Activated CD8-positive, alpha-beta memory T cell treated with anti-CD3 and anti-CD28 coated beads, Interleukin-2, amount 50 U/mL, for 24 hours (primary cell): ENCODE data around the gene RAB15.

Experiments
- DNase-seq: peaks from one replicate; pipeline ENCODE4 v3.0.0-alpha.2; 2020; ENCODE audit errors: extremely low read depth

The RAB15 gene

GRCh38 chr14:64990296-64990695 is 18.2 kb upstream of the RAB15 start:
- DNase-seq = no peak

DNA sequence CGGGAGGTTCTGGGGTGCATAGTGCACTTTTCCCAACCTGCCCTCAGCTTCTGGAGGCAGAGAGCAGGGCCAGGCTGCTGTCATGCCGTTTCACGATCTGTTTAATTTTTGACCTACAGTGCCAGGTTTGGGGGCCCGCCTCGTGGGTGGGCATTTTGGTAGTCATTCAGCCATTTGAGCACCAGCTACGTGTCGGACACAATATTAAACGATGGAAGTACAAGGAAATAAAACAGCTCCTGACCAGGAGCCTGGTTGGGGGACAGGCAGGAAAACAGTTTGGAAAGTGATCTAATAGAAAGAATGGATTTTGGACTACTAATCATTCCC is 15.3 kb upstream of the RAB15 start:
- DNase-seq = no peak

- DNase-seq = peak; percentile 89
These were observed 14.7 kb upstream of the RAB15 start, which contains the start of gene FNTB for GRCh38 chr14:64986648-64987437. Gene FNTB, plus strand, starts transcription at chr14:64986895. Its CDS starts 59 bp downstream, at chr14:64986954.

GRCh38 chr14:64983439-64984310 is 11.5 kb upstream of the RAB15 start:
- DNase-seq = no peak

- DNase-seq = no peak
These were observed 7.4 kb upstream of the RAB15 start for GRCh38 chr14:64979336-64980074.

DNA sequence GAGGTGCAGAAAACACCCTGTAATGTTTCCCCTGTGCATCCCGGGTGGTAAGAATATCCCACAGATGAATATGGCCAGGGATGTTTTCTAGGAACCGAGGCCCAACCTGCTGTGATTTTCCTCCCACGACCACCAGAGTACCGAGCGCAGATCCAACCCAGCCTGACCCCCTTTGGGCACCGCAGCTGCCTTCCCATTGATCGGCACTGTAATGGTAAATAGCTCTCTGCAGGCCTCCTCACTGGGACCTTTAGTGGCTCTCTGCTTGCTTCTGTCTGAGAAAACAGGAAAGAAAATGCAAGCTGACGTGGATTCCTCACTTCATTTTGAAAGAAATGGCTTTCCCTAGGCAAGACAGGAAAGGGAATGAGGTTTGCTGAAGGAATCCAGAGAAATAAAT is 2.4 kb upstream of the RAB15 start:
- DNase-seq = no peak

DNA sequence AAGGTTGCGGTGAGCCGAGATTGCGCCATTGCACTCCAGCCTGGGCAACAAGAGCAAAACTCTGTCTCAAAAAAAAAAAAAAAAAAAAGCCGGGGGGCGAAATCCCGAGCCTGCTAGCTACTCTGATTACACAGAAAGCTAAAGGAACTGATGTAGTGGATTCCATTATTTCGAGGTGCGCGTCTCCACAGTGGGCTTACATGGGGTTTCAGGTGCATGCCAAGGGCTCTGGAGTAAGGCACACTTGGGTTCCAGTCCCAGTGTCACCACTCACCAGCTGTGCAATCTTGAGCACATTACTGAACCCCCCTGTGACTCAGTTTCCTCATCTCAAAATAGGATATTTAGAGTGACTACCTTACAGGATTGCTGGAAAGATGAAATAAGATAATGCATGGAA is 1.7 kb upstream of the RAB15 start:
- no peak for DNase-seq

DNA sequence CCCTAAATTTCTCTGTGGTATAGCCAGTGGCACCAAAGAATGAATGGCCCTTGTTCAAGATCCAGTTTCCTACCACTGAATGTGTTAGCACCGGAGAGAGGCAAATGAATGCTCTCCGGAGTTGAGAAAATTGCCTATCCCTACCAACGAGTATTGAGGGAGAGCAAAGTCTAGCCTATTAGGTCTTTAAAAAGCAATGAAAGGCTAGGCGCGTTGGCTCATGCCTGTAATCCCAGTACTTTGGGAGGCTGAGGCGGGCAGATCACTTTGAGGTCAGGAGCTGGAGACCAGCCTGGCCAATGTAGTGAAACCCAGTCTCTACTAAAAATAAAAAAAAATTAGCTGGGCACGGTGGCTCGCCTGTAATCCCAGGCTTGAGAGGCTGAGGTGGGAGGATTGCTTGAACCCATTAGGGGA is 898 bp upstream of the RAB15 start:
- DNase-seq = no peak

GRCh38 chr14:64971491-64971942 is 619 bp downstream of the RAB15 start:
- DNase-seq = no peak

DNA sequence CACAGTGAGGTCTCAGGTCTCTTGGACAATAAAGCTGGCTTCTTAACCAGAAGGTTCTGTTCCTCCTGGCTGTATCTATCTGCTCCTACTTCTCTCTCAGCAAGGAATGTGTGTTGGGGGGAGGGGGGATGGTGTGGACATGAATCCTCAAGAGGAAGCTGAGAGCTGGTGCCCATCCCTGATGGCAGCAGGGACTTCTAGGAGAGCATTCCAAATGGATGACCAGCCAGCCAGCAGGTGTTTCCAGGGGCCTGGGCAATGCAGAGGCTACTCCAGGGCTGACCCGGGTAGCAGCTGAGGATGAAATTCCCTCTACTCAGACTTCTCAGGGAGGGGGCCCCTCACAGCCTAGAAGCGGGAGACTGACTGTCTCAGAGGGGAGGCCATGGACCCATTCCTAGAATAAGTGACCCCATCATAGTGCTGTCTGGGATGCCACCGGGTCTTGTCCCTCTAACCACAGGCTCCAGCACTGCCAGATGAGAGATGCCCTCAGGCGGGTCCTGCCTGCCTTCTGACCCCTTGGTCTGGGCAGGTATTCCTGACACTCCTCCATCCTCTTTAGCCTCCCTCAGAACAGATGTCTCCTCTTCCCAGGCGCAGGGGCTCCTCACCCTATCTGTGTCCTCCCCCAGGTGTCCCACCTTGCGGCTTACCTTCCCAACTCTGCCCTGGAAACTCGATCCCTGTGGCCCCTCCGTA is 1.2 kb downstream of the RAB15 start:
- no peak for DNase-seq

- no peak for DNase-seq
These were observed 2.1 kb downstream of the RAB15 start for GRCh38 chr14:64970041-64970440.

DNA sequence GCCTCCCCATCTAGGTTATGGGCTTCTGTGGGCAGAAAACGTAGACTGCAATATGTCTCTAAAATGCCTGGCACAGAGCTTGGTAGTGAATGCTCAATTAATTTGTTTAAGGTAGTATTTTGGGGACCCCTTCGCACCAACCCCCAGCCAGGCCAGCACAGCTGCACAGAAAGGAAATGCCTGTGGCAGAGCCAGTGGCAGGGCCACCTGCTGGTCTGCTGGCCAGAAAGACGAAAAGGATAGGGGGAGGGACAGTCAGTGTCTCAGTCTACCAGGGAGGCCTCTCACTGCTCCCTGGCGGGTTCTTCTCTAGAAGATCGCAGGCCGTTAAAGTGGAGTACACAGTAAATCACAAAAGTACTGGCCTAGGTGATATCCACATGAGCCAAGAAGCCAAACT is 3.5 kb downstream of the RAB15 start:
- DNase-seq = no peak

DNA sequence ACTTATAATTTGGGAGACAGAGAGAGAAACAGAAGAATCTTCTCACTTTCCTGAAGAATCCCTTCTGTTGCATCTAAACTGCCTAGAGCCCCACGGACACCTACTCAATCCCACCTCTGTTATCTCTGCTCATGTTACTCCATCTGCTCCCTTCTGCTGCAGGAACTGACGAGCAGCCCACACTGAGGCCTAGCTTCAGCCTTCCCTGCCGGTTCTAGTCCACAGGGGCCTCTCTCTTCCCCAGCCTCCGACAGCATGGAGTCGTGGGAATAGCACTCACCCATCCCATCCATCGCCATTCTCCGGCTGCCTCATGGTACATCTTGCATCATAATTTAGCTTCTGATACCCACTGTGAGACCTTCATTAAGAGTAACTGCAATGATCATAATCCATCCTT is 4.0 kb downstream of the RAB15 start:
- DNase-seq = no peak

DNA sequence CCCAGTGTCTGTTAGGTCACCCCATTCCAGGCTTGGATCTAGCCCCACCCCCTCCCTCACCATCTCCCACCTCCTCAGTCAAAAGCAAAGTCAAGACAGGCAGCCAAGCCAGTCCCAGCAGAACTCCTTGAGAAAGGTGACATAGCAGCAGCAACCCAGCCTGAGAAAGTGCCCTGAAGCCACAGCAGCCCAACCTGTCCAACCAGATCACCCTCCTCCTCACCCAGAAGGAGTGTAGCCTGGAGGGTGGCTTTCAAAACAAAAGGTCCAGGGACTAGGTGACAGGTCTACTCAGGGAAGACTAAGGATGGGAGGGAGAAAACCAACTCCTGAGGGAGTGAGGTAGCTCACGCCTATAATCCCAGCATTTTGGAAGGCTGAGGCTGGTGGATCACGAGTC is 5.2 kb downstream of the RAB15 start:
- DNase-seq = no peak

GRCh38 chr14:64965356-64966000 is 6.7 kb downstream of the RAB15 start:
- no peak for DNase-seq

GRCh38 chr14:64963611-64964010 is 8.5 kb downstream of the RAB15 start:
- DNase-seq = no peak

DNA sequence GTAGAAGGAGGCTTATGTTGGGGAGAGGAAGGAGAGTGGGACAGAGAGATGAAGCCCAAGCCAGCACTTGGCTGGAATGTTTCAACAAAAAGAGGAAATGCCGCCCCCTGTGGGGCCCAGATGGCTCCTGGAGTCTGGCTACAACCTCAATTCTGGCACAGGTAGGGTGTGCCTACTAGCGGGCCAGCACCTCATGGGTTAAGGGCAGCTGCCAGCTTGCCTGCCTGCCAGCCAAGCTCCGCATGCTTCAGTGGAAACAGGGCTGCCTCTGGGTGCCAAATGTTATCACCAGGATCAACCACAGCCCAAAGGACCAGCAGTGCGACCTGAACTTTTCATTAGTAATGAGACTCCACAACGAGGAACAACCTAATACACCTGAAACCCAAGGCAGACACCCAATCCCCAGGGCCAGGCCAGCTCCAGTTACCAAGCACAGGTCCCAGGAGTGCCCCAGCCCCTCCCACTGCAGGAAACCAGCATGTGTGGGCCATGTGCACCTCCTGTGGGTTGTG is 11.3 kb downstream of the RAB15 start:
- DNase-seq = no peak

DNA sequence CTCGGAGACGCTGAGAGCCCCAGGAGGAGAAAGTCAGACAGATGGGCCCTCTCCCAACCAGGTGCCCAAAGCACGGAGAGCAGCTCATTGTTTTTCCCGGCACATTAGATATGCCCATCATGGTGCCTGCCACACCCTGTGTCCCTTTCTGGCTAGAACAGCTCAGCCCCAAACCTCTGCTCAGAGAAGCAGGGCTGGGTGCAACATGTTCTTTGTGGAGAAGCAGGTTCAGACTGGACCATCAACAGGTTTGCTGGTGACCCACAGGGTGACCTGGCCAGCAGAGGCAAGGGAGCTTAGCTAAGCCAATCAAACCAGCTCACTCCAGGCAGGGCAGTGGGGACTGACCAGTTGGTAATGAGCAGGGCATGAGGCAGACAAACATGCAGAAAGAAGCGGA is 13.4 kb downstream of the RAB15 start:
- DNase-seq = no peak

- no peak for DNase-seq
These were observed 13.9 kb downstream of the RAB15 start for GRCh38 chr14:64958201-64958600.

DNA sequence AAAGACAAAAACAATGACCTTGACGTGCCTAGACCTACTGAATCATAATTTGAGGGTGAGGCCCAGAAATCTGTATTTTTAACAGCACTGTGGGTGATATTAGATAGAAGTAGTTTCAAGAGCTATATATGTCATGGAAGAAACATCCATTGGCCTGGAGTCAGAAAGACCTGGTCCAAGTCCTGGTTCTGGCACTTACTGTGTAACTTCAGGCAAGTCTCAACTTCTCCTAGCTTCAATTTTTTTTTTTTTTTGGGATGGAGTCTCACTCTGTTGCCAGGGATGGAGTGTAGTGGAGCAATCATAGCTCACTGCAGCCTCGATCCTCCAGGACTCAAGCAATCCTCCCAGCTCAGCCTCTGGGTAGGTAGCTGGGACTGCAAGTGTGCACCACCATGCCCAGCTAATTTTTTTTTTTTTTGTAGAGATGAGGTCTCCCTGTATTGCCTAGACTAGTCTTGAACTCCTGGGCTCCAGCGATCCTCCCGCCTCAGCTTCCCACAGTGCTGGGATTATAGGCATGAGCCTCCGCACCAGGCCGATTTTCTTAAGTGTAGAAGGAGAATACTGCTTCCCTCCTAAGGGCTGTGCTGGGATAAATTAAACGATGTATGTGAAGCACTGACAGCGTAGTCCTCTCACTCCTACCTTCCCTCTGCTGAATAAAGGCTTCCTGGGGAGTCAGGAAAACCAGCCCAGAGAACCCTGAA is 15.3 kb downstream of the RAB15 start:
- no peak for DNase-seq
